Epithelial cell of esophagus (primary cell): Measurements from ENCODE around the gene RAP1A.
"Not testable (repeated sequence)": the region's sequence is repeated elsewhere in the genome, so short reads cannot be mapped to it uniquely, and the experiment has no call there.

Experiments used
- DNase-seq: peaks from one replicate; pipeline ENCODE4 v3.0.0; 2010; ENCODE audit warnings: low read depth
- H3K4me3 ChIP-seq: 2 replicates; pipeline ENCODE4 v1.5.1; 2011; ENCODE audit warnings: mild to moderate bottlenecking, low read length, control low read depth
- TF ChIP-seq, protein P1 (sequence below): IDR thresholded peaks from 2 replicates; pipeline ENCODE4 v1.5.1; 2011; ENCODE audit warnings: low read depth, mild to moderate bottlenecking, low read length, control low read depth, inconsistent platforms; ENCODE audit not compliant: insufficient read depth; ENCODE audit errors: missing control alignments

The RAP1A gene

DNA sequence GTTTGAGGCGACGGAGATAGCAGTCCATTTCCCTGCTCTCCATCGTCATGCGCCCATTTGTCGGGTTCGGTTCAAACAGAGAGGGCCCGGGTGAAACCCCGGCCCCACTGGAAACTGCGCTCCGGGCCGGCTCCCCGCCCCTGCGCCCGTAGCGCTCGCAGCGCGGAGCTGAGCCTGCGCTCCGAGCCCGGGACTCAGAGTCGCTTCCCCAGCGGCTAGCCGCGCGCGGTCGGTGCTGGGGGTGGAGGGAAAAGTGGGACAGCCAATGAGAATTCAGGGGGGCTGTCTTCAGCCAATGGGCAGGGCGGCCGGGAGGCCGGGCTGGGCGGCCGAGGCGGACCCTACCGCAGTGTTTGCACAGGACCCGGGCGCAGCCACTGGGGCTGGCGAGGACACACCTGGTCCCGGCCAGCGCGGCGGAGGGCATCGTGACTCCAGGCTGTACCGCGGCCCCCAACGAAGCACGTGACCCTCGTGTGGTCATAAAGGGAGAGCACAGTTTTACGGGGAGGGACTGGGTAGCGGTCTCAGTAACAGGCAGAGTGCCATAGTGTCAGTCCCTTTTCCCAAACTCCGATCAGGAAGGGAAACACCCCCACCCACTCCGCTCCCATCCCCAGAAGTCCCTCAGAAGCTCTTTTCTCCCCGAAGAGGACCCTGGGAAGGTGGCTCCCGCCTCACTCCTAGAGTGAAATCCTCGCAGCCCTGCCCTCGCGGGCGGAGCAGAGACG is 119.8 kb downstream of the RAP1A start, which contains the start of gene INKA2:
TSS of gene INKA2 (minus strand) at position 202 of the 731 bp plus-strand sequence. CDS start at position 49, 153 bp downstream.
- peak; percentile 93 for DNase-seq
- TF ChIP-seq, protein P1, sequence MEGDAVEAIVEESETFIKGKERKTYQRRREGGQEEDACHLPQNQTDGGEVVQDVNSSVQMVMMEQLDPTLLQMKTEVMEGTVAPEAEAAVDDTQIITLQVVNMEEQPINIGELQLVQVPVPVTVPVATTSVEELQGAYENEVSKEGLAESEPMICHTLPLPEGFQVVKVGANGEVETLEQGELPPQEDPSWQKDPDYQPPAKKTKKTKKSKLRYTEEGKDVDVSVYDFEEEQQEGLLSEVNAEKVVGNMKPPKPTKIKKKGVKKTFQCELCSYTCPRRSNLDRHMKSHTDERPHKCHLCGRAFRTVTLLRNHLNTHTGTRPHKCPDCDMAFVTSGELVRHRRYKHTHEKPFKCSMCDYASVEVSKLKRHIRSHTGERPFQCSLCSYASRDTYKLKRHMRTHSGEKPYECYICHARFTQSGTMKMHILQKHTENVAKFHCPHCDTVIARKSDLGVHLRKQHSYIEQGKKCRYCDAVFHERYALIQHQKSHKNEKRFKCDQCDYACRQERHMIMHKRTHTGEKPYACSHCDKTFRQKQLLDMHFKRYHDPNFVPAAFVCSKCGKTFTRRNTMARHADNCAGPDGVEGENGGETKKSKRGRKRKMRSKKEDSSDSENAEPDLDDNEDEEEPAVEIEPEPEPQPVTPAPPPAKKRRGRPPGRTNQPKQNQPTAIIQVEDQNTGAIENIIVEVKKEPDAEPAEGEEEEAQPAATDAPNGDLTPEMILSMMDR = no peak
- peak within 1 kb of the TSS; percentile 66 for H3K4me3 ChIP-seq

DNA sequence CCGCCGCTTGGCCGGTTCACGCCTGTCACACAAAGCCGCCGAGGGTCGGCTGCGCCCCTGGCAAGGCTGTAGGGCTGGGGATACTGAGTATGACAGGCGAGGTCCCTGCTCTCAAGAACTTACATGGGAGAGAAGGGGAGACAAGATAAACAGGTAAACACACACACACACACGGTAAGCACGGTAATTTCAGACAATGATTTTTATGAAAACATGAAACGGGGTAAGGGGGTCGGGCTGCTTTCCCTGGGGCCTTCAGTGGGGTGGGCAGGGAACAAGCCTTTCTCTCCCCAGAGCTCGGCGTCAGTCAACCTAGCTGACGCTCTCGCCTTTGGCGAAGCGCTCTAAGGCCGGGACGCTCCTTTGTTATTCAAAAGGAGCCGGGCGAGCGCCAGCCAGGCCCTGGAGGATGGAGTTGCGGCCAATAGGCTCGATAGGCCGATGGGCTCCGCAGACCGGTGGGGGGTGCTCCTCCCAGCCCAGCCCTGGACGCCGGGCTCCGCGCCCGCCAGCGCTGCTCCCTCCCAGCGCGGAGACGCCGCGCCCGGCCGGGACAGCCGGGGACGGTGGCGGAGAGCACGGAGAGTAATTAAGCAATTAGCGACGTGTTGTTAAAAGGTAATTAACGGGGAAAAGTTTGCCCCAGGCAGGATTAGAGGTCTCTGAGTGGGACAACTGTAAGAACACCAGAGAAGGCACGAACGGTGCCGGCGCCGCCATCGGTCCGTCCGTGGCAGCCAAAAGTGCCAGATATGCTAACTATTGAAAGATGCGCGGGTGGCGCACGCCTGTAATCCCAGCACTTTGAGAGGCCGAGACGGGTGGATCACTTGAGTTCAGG is 120.6 kb downstream of the RAP1A start:
- TF ChIP-seq, protein P1 = no peak
- peak overlapping the region; percentile 66 for H3K4me3 ChIP-seq
- peak; percentile 61 for DNase-seq

DNA sequence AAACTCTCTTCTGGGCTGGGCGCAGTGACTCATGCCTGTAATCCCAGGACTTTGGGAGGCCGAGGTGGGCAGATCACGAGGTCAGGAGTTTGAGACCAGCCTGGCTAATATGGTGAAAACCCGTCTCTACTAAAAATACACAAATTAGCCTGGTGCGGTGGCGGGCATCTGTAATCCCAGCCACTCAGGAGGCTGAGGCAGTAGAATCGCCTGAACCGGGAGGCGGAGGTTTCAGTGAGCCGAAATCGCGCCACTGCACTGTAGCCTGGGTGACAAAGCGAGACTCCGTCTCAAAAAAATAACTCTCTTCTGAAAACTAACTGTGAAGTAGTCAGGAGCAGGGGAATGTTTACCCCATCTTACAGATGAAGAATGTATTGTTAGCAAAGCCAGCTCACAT is 122.7 kb downstream of the RAP1A start:
- not testable (repeated sequence) for H3K4me3 ChIP-seq, DNase-seq

- DNase-seq = no peak
- TF ChIP-seq, protein P1 = no peak
- no peak overlapping the region for H3K4me3 ChIP-seq
Observed at GRCh38 chr1:111742938-111743549, 123.5 kb downstream of the RAP1A start.

DNA sequence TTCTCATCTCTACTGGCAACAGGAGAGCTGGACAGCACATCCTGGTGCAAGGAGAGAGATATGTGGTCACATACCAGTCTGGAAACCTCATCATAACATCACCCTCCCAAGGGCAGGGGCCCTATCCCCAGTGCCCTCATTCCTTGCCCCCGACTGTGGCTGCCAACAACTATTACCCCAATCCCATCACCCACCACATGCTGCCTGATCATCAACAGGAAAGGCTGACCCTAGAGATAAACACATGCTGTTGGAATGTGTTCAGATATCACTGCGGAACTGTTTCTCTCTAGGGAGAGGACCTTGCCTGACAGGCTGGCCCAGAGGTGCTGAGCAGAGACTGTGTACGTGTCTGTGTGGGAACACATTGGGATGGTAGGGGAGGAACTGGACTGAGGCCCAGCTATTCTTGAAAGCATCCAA is 124.1 kb downstream of the RAP1A start:
- no peak for DNase-seq
- TF ChIP-seq, protein P1 = no peak
- H3K4me3 ChIP-seq = no peak overlapping the region

DNA sequence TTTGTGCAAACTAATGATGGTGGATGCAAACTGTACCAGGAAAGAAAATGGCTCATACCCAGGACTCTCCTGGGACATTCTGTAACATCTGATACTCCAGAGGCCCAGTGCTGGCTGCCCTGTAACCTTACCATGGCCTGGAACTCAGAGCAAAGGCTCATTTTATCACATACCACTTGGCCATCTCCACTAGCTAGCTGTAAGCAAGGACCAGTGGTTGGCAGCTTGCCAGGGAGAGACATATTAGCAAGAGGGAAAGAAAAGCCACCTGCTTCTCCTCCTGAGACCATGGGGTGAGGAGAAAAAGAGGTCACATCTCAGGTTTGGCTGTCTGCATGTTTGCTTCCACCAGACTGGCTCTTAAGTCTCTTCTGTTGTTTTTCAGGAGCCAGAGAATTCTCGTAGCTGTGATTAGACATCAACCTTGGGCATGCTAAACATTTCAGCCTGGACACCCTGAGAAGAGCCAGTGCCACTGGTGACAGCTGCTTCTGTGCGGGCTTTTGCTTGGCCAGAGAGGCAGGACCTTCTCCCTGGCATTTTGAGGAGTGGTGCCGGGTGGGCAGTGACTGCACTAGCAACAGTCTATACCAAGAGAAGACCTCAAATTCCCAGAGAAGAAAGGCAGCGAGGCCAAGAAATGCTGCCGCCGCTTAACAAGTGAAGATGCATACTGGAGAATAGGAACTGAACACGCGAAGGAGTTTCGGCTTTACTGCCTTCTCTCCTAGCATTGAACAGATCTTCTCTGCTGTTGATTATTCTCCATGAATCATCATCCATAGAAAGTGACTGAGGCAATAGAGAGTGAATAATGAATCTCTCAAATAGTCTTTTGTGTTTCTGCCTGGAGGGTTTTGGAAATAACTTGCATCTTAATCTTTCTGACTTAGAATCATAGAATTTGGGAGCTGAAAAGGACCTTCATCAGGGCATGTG is 126.4 kb downstream of the RAP1A start:
- H3K4me3 ChIP-seq = no peak overlapping the region
- TF ChIP-seq, protein P1 = no peak
- DNase-seq = peak; percentile 60
